CD4-positive, alpha-beta T cell treated with Interferon alpha-2 for 1 hour (primary cell): Measurements from ENCODE around the gene SLC9B1.
"Not testable (repeated sequence)": the region's sequence is repeated elsewhere in the genome, so short reads cannot be mapped to it uniquely, and the experiment has no call there.

Experiments
- DNase-seq, 2 donors: peaks; one replicate each; pipeline ENCODE4 v3.0.0-alpha.2; 2020 to 2022

The SLC9B1 gene

GRCh38 chr4:102877477-102878106 is 141.9 kb downstream of the SLC9B1 start:
- not testable (repeated sequence) for DNase-seq

GRCh38 chr4:102871772-102872171 is 147.7 kb downstream of the SLC9B1 start:
- DNase-seq = peak in 1 of 2 donors; percentile 14

DNA sequence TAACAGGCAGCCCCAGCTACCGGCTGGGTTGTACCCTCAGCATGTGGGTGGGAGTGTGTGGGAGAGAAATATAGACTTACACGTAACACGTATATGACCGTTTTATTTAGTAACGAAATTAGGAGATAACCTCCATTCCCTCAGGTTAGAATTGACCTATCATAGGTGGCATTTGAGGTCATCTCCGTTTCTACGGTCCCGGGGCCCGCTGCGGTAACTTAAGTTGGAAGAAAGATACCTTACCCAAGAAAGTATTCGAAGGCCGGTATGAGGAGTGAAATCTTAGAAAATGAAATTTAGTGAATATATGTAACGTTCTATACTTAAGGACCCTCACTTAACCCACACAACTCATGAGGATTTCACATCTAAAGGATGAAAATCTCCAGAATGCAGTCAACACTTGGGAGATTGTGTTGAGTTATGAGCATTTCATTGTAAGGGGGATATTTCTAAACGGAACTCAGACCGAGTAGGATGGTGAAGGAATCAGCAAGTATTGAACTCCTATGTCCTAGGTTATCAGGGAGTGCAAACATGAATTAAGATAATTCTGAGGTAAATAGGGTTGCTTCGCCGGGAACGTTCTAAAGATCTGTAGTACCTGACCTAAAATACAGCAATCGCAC is 149.8 kb downstream of the SLC9B1 start:
- DNase-seq = peak in 1 of 2 donors; percentile 14

DNA sequence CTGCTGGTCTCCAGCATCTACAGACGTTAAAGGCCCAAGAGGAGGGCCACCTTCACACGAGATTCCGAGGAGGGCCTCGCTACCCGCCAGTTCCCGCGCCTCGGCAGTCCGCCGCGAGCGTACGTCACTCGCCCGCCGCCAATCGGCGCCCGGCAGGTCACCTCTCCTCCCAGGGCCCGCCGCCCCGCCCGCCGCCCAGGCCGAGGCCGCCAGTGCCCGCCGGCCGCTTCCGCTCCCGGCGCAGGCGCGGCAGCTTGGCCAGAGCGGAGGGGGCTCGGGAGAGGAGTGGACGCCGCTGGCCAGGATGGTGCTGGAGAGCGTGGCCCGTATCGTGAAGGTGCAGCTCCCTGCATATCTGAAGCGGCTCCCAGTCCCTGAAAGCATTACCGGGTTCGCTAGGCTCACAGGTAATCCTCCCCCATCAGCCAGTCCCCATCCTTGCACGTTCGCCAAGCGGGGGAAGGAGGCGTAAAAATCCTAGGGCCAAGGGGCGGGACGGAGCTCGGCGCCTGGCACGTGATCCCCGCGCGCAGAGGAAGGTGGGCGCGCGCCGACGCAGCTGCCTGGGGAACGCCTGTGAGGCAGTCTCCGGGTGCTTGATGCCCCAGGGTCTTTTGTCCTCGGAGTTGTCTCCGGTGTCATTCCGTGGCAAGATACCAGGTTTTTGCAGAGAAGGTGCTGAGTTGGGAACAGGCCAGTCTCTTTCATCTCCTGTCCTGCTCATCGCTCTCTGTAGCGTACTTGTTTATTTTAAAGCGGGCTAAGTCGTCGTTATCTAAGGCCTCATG is 150.5 kb downstream of the SLC9B1 start, which contains the start of gene CISD2:
TSS of gene CISD2 (plus strand) at position 212 of the 788 bp plus-strand sequence. CDS start at position 305, 93 bp downstream.
- DNase-seq = peak; percentile 89 to 92

DNA sequence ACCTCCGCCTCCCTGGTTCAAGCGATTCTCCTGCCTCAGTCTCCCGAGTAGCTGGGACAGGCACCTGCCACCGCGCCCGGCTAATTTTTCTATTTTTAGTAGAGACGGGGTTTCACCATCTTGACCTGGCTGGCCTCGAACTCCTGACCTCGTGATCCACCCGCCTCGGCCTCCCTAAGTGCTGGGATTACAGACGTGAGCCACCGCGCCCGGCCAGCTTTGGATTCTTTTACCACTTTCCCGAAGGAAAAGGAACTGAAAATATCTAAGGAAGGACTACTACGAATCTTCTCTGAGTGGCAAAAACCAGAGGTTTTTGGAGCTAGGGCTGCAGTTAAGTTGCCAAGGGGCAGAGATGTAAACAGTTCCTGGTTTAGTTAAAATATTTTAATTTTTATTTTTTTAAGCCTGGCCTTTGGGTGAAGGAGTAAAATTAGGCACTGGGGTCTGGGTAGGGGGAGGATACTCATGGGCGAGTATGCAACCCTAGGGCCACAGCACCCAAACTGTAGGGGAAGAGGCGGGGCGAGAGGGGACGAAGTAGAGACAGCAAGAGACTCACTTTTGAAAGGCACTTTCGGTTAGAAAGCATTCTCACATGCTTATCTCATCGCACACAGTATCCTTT is 151.2 kb downstream of the SLC9B1 start:
- DNase-seq = no peak

DNA sequence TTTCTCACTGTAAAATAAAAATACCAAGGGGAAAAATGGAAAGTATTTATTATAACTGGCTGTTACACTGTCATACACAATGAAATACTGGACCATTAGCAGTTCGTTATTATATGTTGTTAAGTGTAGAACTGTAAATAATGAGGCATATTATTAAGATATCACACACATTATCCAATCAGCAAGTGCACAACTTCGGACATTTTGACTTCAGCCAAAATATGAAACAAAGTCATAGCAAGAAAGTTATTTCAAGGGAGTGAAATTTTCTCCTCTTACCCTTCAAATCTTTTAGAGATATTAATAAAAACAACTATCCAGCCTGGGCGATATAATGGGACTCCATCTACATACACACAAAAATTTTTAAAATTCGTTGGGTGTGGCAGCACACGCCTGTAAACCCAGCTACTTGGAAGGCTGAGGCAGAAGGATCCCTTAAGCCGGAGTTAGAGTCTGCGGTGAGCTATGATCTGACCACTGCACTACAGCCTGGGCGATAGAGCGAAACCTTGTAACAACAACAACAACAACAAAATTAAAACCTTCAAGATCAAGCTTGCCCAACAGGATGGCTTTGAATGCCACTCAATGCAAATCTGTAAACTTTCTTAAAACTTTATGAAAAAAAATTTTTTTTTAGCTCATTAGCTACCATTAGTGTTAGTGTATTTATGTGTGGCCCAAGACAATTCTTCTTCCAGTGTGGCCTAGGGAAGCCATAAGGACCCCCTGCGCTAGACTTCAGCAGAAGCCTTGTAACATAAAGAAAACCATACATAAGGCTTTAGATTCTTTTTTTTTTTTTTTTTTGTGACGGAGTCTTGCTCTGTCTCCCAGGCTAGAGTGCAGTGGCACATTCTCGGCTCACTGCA is 152.0 kb downstream of the SLC9B1 start:
- peak in 1 of 2 donors; percentile 11 for DNase-seq

GRCh38 chr4:102865327-102865726 is 154.2 kb downstream of the SLC9B1 start:
- not testable (repeated sequence) for DNase-seq

- no peak for DNase-seq
Observed at GRCh38 chr4:102862747-102863146, 156.8 kb downstream of the SLC9B1 start.

- no peak for DNase-seq
Observed at GRCh38 chr4:102862016-102862415, 157.5 kb downstream of the SLC9B1 start.

DNA sequence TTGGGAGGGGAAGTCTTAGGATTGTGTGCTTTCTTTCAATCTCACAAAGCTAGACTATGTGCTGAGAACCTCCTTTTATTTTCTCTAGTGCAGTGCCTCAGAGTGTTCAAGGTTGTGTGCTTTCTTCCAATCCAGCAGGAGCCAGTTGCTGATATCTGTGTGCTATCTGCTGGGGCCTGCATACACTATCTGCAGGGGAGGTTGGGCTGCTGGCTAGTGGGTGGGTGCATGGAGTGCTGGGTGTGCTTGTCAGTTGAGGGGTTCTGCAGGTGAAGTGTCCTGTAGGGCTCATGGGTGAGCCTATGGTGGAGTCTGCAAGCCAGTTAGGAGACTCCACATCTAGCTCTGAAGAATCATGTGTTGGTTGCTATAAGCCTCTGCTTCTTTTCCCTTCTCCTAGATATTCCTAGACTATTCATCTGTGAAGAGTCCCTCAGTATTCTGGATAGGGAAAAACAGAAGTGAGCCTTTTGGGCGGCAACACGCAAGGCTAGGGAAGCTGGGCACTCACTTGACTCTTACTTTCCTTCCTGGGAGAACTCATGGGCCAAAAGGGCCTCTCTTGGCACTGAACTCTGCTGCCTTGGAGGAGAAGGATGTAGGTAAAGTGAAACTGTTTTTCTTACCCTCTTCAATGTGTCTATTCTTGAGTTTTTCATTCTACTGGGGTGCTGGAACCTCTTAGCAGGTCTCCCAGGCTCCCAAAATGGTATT is 158.7 kb downstream of the SLC9B1 start:
- DNase-seq = no peak

- DNase-seq = no peak
Observed at GRCh38 chr4:102858828-102859464, 160.6 kb downstream of the SLC9B1 start.
